H1 (cell line): Measurements from ENCODE around the gene LY6G6C.

ENCODE experiments used
- BRCA1 ChIP-seq: IDR thresholded peaks from 2 replicates; pipeline ENCODE4 v1.6.1; 2012; ENCODE audit warnings: low read depth, low read length, improper control_type of control experiment
- CBX5 ChIP-seq: fragments of 300-800, 300-1000 bp; sonication (generic); IDR thresholded peaks from 2 replicates; pipeline ENCODE4 v1.7.1; 2016; ENCODE audit warnings: antibody characterized with exemption, low read length, low read depth
- EZH2 ChIP-seq: fragments of 200-600 bp; sonication (generic); IDR thresholded peaks from 2 replicates; pipeline ENCODE4 v1.7.1; 2012; ENCODE audit warnings: low read depth, mild to moderate bottlenecking, moderate library complexity, low read length, inconsistent platforms; ENCODE audit not compliant: severe bottlenecking
- HDAC6 ChIP-seq: IDR thresholded peaks from one replicate; pipeline ENCODE4 v1.7.1; 2012; ENCODE audit warnings: low read depth, mild to moderate bottlenecking, inconsistent platforms, low read length, moderate library complexity
- NRF1 ChIP-seq: IDR thresholded peaks from 2 replicates; pipeline ENCODE4 v1.6.1; 2011; ENCODE audit warnings: mild to moderate bottlenecking, low read depth, low read length, improper control_type of control experiment
- POLR2A ChIP-seq, 2 experiments: IDR thresholded peaks; 1 replicate in 1 of 2; 2 replicates in 1 of 2; pipeline ENCODE4 v1.6.1; 2011; ENCODE audit warnings: low read depth in 2 of 2, low read length in 2 of 2, mild to moderate bottlenecking in 2 of 2; ENCODE audit errors: control extremely low read depth in 1 of 2
- POU5F1 ChIP-seq: IDR thresholded peaks from 2 replicates; pipeline ENCODE4 v1.6.1; 2011; ENCODE audit warnings: low read depth, mild to moderate bottlenecking, low read length, moderate library complexity
- RAD21 ChIP-seq, 2 experiments: IDR thresholded peaks in 1 of 2; conservative IDR thresholded peaks in 1 of 2; 2 replicates each; pipeline ENCODE4 v1.6.1; 2011; ENCODE audit warnings: low read depth in 2 of 2, low read length in 2 of 2, improper control_type of control experiment in 1 of 2, inconsistent platforms in 1 of 2, mild to moderate bottlenecking in 1 of 2, moderate library complexity in 1 of 2
- SP2 ChIP-seq: IDR thresholded peaks from 2 replicates; pipeline ENCODE4 v1.6.1; 2012; ENCODE audit warnings: mild to moderate bottlenecking, low read length, inconsistent platforms
- TF ChIP-seq, protein P1 (sequence below), 3 experiments: IDR thresholded peaks; 1 replicate in 2 of 3; 2 replicates in 1 of 3; pipeline versions ENCODE4 v1.5.1 to v1.6.1; 2011; ENCODE audit warnings: low read length in 3 of 3, mild to moderate bottlenecking in 3 of 3, inconsistent platforms in 2 of 3, low read depth in 1 of 3, moderate library complexity in 1 of 3; ENCODE audit not compliant: insufficient read depth in 1 of 3; ENCODE audit errors: control extremely low read depth in 1 of 3
- TF ChIP-seq, protein P2 (sequence below): fragments of 300-600 bp; sonication (generic); IDR thresholded peaks from 2 replicates; pipeline ENCODE4 v1.7.1; 2012; ENCODE audit warnings: low read length, moderate library complexity, mild to moderate bottlenecking, inconsistent platforms; ENCODE audit not compliant: insufficient replicate concordance

DNA sequence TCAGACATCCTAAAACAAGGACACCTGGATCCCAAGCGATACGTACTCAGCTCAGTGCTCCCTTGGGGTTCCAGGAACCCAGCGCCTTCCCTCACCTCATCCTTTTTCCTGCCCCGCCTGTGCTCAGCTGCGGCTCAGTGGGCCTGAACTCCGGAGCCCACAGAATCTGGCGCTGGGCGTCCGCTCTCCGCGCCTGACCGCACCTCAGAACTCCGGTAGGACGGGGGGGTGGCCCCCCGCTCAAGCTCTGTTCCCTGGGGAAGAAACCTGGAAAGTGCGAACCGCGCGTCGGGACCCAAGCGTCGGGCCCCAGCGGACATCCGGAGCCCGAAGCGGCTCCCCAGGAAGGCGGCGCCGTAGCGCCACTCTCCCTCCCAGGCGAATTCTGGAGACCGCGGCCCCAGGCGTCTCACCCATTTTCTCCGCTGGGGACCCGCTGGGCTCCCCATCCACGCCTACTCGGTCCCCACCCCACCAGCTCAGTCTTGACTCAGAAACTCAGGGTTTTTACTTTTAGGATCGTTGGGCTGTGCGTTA lies 40.3 kb downstream of the LY6G6C start:
- peak; percentile 52 for TF ChIP-seq EZH2
- no peak for TF ChIP-seq SP2
- TF ChIP-seq BRCA1, result no peak
- TF ChIP-seq, protein P1, sequence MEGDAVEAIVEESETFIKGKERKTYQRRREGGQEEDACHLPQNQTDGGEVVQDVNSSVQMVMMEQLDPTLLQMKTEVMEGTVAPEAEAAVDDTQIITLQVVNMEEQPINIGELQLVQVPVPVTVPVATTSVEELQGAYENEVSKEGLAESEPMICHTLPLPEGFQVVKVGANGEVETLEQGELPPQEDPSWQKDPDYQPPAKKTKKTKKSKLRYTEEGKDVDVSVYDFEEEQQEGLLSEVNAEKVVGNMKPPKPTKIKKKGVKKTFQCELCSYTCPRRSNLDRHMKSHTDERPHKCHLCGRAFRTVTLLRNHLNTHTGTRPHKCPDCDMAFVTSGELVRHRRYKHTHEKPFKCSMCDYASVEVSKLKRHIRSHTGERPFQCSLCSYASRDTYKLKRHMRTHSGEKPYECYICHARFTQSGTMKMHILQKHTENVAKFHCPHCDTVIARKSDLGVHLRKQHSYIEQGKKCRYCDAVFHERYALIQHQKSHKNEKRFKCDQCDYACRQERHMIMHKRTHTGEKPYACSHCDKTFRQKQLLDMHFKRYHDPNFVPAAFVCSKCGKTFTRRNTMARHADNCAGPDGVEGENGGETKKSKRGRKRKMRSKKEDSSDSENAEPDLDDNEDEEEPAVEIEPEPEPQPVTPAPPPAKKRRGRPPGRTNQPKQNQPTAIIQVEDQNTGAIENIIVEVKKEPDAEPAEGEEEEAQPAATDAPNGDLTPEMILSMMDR (IDR thresholded peaks at IDR 0.05; ENCODE audit: control extremely low read depth in 1 of 3, insufficient read depth in 1 of 3, low read depth in 1 of 3, low read length in 3 of 3), result no peak; a peak in 1 of 4 replicates
- no peak for TF ChIP-seq POU5F1
- TF ChIP-seq, protein P2, sequence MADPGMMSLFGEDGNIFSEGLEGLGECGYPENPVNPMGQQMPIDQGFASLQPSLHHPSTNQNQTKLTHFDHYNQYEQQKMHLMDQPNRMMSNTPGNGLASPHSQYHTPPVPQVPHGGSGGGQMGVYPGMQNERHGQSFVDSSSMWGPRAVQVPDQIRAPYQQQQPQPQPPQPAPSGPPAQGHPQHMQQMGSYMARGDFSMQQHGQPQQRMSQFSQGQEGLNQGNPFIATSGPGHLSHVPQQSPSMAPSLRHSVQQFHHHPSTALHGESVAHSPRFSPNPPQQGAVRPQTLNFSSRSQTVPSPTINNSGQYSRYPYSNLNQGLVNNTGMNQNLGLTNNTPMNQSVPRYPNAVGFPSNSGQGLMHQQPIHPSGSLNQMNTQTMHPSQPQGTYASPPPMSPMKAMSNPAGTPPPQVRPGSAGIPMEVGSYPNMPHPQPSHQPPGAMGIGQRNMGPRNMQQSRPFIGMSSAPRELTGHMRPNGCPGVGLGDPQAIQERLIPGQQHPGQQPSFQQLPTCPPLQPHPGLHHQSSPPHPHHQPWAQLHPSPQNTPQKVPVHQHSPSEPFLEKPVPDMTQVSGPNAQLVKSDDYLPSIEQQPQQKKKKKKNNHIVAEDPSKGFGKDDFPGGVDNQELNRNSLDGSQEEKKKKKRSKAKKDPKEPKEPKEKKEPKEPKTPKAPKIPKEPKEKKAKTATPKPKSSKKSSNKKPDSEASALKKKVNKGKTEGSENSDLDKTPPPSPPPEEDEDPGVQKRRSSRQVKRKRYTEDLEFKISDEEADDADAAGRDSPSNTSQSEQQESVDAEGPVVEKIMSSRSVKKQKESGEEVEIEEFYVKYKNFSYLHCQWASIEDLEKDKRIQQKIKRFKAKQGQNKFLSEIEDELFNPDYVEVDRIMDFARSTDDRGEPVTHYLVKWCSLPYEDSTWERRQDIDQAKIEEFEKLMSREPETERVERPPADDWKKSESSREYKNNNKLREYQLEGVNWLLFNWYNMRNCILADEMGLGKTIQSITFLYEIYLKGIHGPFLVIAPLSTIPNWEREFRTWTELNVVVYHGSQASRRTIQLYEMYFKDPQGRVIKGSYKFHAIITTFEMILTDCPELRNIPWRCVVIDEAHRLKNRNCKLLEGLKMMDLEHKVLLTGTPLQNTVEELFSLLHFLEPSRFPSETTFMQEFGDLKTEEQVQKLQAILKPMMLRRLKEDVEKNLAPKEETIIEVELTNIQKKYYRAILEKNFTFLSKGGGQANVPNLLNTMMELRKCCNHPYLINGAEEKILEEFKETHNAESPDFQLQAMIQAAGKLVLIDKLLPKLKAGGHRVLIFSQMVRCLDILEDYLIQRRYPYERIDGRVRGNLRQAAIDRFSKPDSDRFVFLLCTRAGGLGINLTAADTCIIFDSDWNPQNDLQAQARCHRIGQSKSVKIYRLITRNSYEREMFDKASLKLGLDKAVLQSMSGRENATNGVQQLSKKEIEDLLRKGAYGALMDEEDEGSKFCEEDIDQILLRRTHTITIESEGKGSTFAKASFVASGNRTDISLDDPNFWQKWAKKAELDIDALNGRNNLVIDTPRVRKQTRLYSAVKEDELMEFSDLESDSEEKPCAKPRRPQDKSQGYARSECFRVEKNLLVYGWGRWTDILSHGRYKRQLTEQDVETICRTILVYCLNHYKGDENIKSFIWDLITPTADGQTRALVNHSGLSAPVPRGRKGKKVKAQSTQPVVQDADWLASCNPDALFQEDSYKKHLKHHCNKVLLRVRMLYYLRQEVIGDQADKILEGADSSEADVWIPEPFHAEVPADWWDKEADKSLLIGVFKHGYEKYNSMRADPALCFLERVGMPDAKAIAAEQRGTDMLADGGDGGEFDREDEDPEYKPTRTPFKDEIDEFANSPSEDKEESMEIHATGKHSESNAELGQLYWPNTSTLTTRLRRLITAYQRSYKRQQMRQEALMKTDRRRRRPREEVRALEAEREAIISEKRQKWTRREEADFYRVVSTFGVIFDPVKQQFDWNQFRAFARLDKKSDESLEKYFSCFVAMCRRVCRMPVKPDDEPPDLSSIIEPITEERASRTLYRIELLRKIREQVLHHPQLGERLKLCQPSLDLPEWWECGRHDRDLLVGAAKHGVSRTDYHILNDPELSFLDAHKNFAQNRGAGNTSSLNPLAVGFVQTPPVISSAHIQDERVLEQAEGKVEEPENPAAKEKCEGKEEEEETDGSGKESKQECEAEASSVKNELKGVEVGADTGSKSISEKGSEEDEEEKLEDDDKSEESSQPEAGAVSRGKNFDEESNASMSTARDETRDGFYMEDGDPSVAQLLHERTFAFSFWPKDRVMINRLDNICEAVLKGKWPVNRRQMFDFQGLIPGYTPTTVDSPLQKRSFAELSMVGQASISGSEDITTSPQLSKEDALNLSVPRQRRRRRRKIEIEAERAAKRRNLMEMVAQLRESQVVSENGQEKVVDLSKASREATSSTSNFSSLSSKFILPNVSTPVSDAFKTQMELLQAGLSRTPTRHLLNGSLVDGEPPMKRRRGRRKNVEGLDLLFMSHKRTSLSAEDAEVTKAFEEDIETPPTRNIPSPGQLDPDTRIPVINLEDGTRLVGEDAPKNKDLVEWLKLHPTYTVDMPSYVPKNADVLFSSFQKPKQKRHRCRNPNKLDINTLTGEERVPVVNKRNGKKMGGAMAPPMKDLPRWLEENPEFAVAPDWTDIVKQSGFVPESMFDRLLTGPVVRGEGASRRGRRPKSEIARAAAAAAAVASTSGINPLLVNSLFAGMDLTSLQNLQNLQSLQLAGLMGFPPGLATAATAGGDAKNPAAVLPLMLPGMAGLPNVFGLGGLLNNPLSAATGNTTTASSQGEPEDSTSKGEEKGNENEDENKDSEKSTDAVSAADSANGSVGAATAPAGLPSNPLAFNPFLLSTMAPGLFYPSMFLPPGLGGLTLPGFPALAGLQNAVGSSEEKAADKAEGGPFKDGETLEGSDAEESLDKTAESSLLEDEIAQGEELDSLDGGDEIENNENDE, result no peak
- no peak for TF ChIP-seq CBX5
- no peak for TF ChIP-seq POLR2A (IDR thresholded peaks at IDR 0.05; ENCODE audit: control extremely low read depth in 1 of 2, low read depth in 2 of 2, low read length in 2 of 2)
- no peak; a peak in 1 of 4 replicates for TF ChIP-seq RAD21 (IDR thresholded peaks at IDR 0.05 in 1 of 2, conservative IDR thresholded peaks at IDR 0.05 in 1 of 2; ENCODE audit: low read depth in 2 of 2, low read length in 2 of 2)
- no peak for TF ChIP-seq HDAC6
- TF ChIP-seq NRF1, result no peak
